ENCODE data around the gene UBLCP1.

DNA sequence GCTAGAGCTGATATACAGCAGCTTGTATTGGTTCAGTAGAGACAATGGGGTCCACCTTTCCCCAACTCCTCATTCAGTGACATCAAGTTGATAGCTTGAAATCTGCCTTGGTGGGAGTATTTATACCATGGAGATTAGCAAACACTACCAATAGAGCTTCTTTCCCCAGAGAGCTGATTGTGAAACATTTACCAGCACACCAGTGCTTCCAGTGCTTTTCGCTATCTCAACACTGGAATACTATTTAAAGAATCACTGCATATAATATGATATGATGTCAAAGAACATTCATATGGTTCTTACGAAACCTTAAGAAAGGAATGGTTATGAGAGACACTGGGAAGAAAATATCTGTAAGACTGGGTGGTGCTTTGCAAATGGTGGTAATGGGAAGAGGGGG lies 31.9 kb upstream of the UBLCP1 start:
- TF ChIP-seq, protein P1, sequence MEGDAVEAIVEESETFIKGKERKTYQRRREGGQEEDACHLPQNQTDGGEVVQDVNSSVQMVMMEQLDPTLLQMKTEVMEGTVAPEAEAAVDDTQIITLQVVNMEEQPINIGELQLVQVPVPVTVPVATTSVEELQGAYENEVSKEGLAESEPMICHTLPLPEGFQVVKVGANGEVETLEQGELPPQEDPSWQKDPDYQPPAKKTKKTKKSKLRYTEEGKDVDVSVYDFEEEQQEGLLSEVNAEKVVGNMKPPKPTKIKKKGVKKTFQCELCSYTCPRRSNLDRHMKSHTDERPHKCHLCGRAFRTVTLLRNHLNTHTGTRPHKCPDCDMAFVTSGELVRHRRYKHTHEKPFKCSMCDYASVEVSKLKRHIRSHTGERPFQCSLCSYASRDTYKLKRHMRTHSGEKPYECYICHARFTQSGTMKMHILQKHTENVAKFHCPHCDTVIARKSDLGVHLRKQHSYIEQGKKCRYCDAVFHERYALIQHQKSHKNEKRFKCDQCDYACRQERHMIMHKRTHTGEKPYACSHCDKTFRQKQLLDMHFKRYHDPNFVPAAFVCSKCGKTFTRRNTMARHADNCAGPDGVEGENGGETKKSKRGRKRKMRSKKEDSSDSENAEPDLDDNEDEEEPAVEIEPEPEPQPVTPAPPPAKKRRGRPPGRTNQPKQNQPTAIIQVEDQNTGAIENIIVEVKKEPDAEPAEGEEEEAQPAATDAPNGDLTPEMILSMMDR (conservative IDR thresholded peaks at IDR 0.05; ENCODE audit: low read depth, low read length), result no peak
- TF ChIP-seq EZH2 (IDR thresholded peaks at IDR 0.05; ENCODE audit: low read length, unreplicated experiment), result no peak
